Stimulated activated CD8-positive, alpha-beta memory T cell treated with anti-CD3 and anti-CD28 coated beads, Interleukin-15, amount 100 ng/mL, for 4 hours (primary cell): Measurements from ENCODE around the gene DND1.
"Not testable (repeated sequence)": the region's sequence is repeated elsewhere in the genome, so short reads cannot be mapped to it uniquely, and the experiment has no call there.

Experiments
- DNase-seq, 2 donors: peaks; one replicate each; pipeline ENCODE4 v3.0.0-alpha.2; 2020; ENCODE audit warnings: low read depth in 2 of 2

Gene DND1

DNA sequence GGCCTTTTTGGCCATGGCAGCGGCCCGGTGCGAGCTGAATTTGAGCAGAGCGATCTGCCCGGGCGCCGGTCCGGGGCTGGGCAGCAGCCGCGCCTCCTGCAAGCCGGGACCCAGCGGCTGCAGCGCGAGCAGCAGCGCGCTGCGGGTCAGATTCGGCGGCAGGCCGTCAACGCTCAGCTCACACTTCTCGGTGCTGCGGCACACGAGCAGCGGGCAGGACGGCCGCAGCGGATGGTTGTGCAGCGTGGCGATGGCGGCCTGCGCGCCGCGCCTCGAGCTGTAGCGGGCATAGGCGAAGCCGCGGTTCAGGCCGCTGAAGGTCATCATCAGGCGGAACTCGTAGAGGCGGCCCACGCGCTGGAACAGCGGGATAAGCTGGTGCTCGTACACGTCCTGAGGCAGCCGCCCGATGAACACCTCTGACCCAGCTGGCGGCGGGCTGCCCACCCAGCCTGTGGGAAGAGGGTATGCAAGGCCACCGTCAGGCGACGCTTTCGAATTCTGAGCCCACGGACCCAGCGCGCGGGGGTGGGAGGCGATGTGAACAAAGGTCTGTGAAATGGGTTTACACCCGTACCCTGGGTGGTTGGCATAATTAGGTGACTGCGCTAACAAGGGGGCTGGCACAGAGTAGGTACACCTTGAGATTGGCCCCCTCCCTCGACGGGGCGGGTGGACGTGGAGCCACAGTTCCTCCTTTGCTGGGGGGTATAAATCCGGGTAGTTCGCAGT, 755 bp downstream of the DND1 start:
- no peak for DNase-seq

DNA sequence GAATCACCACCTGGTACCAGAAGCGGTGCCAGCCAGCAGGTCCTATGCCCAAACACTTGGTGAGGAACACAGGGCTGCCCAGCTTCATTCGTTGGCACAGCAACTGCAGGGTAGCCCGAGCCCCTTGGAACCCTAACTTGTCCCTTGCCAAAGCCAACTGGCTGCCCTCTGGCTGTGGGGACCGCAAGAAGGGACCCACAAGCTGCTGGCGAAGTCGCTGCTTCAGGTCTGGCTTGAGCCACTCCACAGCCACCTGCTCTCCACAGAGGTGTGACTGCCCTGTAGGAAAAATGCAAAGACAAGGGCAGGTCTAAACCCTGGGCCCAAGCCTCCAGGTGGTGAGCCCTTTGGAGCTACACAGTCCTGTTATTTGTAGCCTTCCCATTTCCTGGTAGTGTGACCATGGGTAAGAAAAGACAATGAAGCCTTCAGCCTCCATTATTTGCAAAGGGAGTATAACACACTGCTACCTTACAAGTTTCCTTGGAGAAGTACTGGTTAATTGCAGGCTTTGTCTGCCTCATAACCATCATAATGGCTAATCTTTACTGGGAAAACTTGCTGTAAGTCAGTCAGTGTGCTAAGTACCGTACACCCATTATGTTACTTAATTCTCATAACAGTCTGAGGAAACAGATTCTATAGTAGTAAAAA, 1.8 kb downstream of the DND1 start:
- no peak for DNase-seq

DNA sequence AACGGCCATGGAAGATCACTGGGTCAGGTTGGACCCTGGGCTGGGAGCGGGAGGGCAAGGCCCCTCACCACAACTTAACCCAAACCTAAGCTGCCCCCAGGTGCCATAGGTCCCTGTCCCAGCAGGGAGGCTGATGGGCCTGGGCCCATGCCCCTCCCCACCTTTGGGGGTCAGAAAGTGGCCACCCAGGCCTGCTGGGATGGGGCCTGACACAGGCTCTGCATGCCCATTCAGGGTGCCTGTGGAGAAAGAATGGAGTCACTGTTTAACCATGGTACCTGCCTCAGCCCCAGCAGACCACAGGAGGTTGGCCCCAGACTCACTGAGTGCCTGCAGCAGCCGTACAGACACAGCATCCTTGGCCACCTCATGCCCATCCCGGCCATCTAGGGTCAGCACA, 2.3 kb downstream of the DND1 start:
- DNase-seq: not testable (repeated sequence)

DNA sequence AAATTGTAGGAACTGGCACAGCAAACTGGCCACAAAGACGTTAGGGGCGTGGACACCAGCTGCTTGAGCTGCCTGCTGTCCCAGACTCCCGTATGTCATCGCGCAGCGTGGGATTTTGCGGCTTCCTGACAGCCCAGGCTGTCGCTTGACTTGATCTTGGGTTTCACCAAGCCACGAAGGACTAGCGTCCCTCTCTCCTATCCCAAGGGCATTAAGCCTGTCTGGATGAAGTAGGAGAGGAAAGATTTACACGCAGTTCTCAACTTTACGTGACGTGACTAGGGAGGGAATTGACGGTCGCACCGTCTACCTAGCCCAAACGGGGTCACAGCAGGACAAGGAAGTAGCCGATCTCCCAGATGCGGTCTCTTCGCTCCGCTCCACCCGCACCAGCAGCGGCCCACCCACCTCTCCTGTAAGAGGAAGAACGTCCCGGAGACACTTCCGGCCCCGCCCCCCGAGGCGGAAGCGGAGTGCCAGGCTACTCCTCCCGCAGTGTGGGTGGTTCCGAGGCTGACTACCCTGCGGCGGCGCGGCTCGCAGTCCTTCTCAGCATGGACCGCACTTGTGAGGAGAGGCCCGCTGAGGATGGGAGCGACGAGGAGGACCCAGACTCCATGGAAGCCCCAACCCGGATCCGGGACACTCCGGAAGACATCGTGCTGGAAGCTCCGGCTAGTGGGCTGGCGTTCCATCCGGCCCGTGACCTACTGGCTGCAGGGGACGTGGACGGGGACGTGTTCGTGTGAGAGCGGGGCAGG, 8.8 kb downstream of the DND1 start, which contains the start of gene WDR55:
Gene WDR55, plus strand, starts transcription at position 546 of the 761 bp plus-strand sequence. Its CDS starts 9 bp downstream, at position 555.
- DNase-seq: peak; percentile 91

DNA sequence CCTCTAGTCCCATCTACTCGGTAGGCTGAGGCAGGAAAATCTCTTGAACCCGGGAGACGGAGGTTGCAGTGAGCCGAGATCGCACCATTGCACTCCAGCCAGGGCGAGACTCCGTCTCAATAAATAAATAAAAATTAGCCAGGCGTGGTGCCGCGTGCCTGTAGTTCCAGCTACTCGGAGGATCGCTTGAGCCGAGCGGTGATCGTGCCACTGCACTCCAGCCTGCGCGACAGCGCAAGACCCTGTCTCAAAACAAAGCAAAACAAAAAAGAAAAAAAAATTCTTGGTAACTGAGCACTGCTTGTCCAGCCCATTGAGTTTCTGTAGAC, 9.4 kb downstream of the DND1 start:
- DNase-seq: no peak

DNA sequence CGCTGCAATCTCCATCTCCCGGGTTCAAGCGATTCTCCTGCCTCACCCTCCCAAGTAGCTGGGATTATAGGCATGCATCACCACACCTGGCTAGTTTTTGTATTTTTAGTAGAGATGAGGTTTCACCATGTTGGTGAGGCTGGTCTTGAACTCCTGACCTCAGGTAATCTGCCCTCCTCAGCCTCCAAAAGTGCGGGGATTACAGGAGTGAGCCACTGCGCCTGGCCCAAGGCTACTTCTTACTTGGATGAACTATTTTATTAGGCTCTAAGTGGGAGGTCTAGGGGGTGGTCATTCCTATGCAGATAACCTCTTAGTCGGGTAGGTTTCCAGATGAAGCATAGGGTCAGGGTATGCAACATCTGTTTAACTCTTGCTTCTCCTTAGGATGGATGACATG, 13.0 kb downstream of the DND1 start:
- DNase-seq: not testable (repeated sequence)

DNA sequence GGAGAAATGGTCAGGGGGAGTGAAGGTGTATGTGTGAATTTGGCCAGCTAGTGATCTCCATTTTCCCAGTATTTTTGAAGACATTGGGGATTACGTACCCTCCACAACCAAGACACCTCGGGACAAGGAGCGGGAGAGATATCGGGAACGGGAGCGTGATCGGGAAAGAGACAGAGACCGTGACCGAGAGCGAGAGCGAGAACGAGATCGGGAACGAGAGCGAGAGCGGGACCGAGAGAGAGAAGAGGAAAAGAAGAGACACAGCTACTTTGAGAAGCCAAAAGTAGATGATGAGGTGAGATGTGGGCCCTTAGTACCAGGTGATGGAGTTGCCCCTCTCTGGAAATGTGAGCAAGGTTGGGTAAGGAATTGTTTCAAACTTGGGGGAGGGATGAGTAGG, 14.5 kb downstream of the DND1 start:
- no peak for DNase-seq

DNA sequence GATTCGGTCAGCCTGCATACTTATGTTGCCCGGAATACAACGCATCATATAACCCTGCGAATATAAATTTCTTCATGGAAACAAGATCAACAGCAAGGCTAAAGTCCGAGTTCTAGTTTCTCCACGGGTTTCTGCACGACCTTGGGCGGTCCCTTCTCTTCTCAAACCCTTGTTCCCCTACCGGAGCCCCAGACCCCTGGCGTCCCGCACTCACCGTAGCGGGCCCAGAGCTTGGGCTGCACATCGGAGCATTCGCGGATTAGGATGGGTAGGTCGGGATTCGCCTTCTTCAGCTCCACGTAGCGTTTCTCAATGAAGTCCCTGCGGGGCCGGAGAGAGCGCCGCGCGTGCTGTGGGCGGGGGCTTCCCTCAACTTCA, 26.3 kb downstream of the DND1 start:
- DNase-seq: no peak

DNA sequence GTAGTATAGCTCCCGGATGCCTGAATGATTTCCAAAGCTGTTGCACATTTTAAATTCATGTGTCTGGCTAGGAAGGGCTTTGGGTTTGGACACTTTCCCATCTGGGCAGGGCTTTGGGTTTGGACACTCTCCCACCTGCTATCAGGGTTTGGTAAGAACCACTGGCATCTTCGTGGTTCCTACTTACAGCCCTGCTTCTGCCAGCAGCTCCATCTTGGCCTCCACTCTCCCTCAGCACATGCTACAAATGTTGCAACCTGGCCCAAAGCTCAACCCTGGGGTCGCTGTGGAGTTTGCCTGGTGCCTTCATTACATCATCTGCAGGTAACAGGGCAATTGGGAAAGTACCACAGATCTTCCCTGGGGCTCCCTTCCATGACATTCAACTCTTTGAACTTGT, 30.7 kb downstream of the DND1 start:
- DNase-seq: no peak

DNA sequence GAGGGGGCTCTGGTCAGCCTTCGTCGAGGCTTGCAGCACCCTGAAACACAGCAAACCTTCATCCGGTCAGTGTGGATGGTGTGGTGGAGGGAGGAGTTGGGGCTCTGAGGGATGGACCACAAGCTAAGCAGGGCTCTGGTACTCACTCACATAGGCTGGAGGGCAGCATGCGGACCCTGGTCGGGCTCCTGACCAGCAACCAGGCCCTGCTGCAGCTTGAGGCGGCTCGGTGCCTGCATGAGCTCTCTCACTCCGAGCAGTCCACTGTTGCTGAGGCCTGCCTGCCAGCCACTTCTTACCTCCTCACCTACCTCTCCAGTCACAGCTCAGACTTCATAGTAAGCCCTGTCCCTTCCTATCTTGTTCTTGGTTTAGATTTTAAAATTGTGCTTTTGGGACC, 31.7 kb downstream of the DND1 start:
- DNase-seq: no peak

DNA sequence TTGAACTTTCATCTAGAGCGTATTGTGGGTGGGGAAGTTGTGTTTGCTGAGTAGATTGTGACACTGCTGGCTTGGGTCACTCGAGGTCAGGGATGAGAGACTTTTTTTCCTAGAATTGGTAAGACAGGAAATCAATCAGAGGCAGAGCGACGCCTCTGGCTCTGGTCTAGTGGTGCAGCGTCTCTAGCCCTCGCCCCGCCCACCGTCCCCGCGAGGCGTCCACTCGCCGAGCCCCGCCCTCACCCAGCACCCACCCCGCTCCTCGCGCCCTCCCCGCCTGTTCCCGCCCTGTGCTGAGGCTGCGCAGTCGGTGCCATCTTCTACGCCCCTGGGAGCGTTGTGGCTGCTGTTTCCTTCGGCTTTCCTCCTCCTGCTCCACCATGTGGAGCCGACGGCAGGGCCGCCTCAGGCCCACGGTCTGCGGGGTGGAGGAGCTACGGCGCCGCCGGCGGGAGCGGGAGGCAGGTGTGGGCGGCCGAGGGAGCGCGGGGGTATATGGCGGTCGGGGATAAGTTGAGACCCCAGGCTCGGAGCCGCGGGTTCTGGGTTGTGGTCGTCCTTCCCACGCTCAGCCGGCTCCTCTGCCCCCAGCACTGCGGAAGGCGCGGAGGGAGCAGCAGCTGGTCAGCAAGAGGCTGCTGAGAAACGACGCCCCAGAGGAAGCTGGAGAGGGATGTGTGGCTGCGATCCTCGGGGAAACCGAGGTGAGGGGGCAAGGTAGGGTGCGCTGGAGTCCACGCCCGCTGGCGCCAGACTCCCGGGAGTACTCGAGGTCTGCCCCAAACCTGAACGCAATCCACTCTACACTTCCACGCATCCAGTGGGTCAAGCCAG, 34.0 kb downstream of the DND1 start, which contains the start of gene TMCO6:
Gene TMCO6, plus strand, starts transcription at position 304 of the 834 bp plus-strand sequence. Its CDS starts 77 bp downstream, at position 381.
- DNase-seq: peak; percentile 92

DNA sequence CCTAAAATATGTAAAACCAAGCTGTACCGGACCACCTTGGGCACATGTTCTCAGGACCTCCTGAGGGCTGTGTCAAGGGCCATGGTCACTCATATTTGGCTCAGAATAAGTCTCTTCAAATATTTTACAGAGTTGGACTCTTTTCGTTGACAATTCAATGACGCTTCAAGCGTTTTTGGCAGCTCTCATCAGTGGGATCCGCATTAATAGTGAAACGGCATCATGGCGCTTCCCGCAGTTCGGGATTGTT, 34.6 kb downstream of the DND1 start:
- DNase-seq: not testable (repeated sequence)

DNA sequence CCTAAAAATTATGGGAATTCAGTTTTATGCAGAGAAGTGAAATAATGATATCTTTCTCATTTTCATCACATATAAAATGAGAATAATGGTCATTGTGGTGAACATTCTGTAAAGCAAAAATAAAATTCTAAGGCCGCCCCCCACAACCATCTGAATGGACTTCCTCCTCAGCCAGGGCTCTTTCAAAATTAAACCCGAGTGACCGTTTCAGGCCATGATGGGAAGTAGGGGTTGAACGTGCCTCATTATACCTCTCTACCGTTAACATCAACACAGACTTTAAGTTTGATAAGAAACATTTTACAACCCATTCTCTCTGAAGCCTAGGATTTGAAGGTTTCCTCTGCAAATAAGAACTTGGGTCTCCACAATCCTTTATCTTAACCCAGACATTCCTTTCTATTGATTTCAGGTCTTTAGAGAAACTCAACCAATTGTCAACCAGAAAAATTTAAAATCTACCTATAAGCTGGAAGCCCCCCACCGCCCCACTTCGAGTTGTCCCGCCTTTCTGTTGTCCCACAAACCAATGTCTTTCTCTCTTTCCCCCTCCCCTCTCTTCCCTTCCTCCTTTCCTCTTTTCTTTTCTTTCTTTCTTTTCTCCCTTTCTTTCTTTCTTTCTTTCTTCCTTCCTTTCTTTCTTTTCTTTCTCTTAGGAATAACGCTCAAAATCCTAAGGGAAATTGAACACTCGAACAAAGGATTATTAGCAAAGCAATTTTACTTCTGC, 35.8 kb downstream of the DND1 start:
- no peak for DNase-seq

DNA sequence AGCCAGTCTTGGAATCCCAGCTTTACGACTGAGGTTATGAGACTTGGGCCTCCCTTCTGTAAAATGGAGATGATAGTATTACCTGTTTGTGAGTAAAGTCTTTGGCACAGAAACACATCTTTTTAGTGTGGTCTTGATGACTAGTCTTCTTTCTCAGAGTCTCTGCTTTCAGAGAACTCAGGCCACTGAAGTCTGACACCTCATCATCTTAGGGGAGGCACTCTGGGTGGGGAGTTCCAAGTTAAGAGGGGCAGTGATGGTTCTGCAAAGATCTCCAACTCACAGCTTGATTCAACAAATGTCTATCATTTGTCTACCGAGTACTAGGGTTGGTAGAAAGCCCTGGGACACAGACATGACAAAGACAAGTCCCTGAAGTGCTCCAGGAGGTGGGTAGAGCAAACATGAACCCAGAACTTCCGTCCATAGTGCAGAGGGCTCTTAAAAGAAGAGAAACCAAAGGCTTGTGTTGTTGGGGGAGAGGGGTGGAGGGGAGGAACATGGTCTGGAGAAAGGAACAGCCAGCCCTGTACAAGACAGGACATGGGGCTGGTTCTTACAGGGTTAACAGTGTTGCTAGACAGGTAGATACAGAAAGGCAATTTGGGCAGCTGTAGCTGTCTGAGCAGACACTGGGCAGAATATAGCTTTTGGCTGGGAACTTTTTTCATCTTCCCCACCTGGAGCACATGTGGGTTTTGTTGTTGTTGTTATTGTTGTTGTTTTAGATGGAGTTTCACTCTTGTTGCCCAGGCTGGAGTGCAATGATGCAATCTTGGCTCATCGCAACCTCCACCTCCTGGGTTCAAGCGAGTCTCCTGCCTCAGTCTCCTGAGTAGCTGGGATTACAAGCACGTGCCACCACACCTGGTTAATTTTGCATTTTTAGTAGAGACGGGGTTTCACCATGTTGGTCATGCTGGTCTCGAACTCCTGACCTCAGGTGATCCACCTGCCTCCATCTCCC, 37.8 kb downstream of the DND1 start:
- no peak for DNase-seq

DNA sequence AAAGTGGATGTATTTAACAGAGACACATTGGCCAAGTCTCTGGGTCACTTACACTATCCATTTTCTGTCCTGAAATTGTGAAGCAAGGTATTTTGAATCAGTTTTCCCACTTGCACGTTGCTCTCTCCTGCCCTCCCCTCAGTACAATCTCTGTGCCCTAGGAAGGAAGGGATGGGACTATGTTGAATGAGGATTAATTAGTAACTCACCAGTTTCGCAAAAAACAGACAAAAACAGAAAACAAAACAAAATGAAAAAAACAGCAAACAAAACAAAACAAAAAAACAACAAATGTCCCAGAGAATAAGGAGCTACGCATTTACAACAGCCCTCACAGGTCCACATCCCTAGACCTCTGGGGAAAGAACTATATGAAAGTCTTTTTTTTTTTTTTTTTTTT, 39.3 kb downstream of the DND1 start:
- DNase-seq: no peak

DNA sequence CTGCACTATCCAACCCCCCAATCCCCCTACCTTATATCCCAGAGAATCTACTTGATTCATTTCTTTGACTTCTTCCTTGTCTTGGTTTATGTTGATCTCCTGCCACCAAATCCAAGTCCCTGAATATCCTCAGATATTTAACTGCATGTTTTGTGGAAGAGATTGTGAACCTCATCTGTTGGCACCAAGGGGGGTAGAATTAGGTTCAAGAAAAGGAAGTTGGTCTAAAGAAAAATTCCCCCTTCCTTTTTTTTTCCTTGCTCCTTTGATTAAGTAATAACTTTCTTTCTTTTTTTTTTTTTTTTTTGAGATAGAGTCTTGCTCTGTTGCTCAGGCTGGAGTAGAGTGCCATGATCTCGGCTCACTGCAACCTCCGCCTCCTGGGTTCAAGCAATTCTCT, 39.9 kb downstream of the DND1 start:
- DNase-seq: no peak

DNA sequence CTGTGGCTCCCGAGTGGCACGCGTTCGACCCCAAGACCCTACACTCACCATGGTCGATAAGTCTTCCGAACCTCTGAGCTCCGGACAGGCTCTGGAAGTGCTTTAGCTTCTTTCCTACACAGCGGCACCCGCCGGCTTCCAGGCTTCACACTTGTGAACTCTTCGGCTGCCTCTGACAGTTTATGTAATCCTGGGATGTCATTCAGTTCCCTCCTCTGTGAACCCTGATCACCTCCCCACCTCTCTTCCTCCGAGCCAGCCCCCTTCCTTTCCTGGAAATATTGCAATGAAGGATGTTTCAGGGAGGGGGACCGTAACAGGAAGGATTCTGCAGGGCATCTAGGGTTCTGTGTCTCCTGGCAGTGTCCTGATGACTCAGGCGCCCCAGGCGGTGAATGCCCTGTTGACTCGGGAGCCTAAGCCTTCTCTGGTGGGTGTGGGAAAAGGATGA, 40.3 kb downstream of the DND1 start, which contains the start of gene CD14:
Gene CD14, minus strand, starts transcription at position 155 of the 451 bp plus-strand sequence. Its CDS starts 104 bp downstream, at position 51.
- no peak for DNase-seq

DNA sequence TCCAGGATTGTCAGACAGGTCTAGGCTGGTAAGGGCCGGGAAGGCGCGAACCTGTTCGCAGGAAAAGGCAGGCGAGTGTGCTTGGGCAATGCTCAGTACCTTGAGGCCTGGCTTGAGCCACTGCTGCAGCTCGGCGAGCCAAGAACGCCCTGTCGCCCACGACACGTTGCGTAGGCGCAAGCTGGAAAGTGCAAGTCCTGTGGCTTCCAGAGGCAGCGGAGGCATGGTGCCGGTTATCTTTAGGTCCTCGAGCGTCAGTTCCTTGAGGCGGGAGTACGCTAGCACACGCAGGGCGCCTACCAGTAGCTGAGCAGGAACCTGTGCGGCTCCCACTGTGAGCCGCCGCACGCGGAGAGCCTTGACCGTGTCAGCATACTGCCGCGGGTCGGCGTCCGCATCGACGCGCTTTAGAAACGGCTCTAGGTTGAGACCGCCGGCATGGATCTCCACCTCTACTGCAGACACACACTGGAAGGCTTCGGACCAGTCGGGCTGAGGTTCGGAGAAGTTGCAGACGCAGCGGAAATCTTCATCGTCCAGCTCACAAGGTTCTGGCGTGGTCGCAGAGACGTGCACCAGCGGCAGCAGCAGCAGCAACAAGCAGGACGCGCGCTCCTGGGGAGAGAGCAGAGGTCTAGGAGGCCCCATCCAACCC, 40.9 kb downstream of the DND1 start:
- peak in 1 of 2 donors; percentile 23 for DNase-seq

DNA sequence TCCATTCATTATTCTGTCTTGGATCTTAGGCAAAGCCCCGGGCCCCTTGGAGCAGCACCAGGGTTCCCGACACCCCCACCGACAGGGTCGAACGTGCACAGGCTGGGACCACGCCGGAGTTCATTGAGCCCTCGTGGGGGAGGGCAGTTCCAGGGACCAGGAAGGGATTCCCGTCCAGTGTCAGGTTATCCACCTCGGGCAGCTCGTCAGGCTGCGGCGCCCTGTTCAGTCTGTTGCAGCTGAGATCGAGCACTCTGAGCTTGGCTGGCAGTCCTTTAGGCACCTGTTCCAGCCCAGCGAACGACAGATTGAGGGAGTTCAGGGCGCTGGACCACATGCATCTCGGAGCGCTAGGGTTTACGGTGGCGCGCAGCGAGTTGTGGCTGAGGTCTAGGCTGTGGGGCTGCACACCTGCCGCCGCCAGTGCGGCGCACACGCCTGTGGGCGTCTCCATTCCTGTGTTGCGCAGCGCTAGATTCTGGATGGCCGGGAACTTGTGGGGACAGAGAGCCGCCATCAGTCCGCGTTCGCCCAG, 41.5 kb downstream of the DND1 start:
- no peak for DNase-seq
